Activated CD4-positive, alpha-beta T cell treated with anti-CD3 and anti-CD28 coated beads, Interleukin-2, amount 50 U/mL, for 24 hours (primary cell): ENCODE results near the gene PRR14L.
"Not testable (repeated sequence)": the region's sequence is repeated elsewhere in the genome, so short reads cannot be mapped to it uniquely, and the experiment has no call there.

Experiments
- DNase-seq, 2 donors: peaks; one replicate each; pipeline ENCODE4 v3.0.0-alpha.2; 2020; ENCODE audit warnings: low read depth in 1 of 2, low spot score in 1 of 2

Gene PRR14L

DNA sequence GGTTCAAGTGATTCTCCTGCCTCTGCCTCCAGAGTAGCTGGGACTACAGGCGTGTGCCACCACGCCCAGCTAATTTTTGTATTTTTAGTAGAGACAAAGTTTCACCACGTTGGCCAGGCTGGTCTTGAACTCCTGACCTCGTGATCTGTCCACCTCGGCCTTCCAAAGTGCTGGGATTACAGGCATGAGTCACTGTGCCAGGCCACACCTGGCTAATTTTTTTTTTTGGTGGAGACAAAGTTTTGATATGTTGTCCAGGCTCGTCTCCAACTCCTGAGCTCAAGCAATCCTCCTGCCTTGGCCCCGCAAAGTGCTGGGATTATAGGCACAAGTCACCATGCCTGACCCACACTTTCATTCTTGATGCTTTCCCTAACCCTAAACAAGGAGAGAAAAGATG is 9.6 kb downstream of the PRR14L start:
- not testable (repeated sequence) for DNase-seq

DNA sequence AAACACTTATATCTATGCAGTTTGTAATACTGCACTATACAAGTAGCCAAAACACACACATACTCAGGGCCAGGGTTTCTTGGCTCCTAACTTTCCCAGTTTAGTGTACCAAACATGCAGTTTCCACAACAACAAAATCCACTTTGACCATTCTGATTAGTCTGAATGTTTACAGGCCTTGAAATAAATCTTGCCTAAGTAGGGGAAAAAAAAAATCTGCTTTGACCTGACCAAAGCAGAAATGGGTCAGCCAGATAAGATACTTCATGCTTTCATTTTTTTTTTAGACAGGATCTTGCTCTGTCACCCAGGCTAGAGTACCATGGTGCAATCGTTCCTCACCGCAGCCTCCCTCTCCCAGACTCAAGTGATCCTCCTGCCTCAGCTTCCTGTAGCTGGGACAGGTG is 10.1 kb downstream of the PRR14L start:
- DNase-seq: no peak

DNA sequence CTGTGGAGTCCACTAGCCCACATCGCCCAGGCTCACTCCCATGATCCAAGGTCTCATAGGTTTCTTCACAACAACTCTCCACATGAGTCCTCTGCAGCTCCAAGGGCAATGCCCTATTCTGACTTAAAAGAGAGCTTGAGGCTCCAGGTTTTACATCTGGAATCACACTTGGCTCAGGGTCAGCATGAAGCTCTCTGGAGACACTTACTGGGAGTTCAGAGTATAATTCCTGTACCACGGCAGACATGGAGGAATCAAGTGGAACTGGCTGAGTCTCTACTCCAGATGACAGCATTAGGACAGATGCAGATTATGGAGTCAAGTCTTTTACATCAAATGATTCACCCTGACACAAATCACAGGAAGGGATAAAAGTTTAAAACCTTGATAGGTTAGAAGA is 11.4 kb downstream of the PRR14L start:
- DNase-seq: no peak

DNA sequence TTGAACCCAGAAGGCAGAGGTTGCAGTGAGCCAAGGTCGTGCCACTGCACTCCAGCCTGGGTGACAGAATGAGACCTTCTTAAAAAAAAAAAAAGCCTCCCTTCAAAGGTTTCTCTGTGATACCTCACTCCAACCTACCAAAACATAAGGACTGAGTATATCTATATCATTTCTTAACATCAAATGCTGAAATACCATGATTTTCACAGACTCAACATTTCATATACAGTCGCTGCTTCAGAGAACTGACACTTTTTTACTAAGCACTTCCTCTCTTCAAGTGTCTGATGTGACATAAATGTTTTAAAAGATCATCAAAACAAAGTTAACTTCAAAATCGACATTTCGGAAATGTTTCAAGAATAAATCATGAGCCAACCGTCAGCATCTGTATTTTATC is 12.0 kb downstream of the PRR14L start:
- no peak for DNase-seq

DNA sequence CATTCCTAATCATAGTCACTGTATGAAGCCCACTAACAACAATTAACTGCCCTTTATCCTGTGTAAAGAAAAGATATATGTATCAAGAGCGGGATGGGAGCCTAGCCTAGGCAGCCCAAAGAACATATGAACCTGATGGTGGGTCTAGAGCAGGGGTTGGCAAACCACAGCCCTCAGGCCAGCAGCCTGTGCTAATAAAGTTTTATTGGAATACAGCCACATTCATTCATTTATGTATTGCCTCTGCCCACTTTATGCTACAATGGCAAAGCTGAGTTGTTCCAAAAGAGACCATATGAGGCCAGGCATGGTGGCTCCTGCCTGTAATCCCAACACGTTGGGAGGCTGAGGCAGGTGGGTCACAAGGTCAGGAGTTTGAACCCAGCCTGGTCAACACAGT is 13.5 kb downstream of the PRR14L start:
- DNase-seq: no peak

DNA sequence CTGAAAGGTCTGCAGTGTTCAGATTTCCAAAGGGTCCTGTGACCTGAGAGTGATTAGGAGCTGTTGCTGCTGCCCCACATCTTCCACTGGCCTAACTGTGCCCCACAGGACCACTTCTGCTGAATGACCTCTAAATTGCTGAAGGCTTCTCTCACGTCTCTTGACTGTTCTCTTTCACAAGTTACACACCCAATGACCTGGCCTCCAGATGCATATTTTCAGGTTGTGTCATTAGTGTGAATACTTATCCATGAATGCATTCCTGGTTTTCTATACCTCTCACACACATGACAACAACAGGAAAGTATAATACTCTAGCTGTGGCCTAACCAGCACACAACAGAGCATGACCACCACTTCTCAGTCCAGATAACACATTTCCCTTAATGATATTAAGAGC is 15.4 kb downstream of the PRR14L start:
- no peak for DNase-seq

DNA sequence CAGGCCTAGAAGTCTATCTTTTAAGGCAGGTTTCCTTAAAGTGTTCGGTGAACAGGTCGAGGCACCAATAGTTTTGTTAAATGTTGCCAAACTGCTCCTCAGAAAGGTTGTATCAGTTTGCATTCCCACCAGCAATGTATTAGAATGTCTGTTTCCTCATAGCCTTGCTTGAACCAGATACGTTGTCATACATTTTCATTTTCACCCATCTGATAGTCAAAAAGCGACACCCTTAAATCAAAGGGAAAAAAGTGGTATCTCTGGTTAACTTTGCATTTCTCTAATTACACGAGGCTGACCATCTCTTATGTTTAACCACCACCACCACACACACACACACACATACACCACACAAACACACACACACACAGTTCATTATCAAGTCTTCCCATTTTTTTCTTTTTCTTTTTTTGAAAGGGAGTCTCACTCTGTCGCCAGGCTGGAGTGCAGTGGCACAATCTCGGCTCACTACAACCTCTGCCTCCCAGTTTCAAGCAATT is 16.3 kb downstream of the PRR14L start:
- DNase-seq: no peak

DNA sequence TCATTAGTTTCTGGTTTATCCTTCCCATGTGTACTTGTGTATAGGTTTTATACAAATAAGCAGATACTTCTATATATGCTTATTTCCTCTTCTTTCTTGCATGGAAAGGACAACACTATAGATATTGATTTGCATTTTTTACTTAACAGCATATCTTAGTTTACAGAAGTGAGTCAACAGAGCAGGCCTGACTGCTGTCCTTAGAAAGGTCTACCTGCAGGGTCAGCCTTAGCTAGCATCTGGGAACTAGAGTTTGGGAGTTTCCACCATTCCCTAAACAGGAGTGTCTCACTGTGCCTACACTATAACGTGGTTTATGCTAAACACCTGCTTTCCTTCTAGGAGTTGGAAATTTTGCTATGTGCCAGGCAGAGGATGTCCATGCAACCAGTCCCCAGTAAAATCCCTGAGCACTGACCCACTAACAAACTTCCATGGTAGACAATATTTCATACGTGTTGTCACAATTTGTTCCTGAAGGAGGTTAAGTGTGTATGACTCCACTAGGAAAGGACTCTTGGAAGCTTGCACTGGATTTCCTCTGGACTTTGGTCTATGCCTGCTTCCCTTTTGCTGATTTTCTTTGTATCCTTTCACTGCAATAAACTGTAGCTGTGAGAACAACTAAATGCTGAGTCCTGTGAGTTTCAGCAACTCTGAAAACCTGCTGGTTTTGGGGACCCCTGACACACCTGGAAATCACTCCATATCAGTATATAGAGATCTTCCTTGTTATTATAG is 17.7 kb downstream of the PRR14L start:
- no peak for DNase-seq

DNA sequence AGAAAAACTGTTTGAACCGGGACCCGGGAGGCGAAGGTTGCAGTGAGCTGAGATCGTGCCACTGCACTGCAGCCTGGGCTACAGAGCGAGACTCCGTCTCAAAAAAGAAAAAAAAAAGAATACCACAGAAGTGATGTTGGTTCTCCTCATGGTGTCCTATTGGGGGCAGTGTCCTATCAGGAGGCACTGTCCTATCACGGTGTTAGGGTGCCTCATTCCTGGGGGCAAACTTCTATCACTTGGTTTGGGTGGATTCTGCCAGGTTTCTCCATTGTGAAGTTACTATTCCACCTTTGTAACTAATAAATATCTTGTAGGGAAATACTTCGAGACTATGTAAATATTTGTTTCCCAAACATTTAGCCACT is 19.6 kb downstream of the PRR14L start:
- no peak for DNase-seq

DNA sequence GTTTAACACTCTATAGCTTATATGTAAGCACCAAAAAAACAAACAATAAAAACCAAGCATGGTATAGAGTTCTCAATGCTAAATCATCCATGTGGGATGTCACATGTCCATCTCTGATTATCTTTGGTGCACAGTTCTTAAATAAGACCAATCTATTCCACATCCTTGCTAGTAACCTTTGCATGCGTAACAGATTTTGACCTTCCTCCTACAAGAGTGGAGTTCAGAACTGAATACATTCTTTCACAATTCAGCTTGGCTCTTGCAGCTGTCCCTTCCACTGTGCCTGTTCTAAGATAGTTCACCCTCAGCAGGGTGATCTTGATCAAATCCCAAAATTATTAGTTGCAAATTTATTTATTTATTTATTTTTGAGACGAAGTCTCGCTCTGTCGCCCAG is 21.1 kb downstream of the PRR14L start:
- no peak for DNase-seq

DNA sequence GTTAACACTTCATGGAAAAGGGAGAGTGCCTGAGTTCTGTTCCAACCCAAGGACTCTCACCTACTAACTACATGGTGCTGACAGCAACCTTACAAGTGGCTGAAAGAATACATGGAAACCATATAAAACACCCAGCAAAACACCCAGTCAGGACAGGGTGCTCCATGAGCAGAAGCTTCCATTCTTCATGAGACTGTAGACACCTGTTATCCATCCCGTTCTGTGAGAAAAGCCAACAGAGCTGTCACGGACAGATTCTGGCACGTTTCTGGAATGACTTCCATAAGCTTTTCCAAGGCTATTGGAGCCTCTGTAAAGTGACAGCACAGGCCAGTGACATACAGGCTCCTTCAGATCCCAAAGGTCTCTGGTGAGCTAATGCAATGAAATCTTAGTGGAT is 23.2 kb downstream of the PRR14L start:
- no peak for DNase-seq

DNA sequence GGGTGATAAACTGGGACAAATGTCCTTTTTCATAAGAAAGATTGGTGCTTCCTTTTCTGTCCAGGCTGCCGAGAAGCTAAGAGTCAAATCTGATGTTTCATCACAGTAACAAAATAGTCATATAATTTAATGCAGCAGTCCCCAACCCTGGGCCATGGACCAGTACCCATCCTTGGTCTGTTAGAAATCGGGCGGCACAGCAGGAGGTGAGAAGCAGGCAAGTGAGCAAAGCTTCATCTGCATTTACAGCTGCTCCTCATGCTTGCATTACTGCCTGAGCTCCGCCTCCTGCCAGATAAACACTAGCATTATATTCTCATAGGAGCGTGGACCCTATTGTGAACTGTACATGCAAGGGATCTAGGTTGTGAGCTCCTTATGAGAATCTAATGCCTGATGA is 26.2 kb downstream of the PRR14L start:
- no peak for DNase-seq

DNA sequence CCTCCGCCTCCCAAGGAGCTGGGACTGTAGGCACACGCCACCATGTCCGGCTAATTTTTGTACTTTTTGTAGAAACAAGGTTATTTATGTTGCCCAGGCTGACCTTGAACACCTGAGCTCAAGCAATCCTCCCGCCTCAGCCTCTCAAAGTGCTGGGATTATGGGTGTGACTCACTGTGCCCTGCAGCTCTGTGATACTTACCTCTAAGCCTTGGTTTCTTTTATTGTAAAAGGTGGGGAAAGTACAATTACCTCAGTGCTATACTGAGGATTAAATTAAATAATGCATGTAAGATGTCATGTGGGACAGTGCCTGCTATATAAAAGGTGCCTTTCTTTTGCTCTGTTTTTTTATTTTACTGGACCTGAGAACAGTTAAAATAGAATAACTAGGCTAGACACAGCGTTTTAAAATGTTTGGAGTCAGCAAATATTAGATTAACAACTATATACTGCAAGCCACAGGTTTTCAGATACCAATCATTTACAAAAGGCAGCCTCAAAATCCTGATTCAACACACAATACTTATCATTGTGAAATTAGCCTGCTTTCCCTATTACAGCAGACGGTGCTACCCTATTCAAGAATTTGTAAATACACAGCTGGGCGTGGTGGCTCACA is 30.0 kb downstream of the PRR14L start:
- DNase-seq: no peak

DNA sequence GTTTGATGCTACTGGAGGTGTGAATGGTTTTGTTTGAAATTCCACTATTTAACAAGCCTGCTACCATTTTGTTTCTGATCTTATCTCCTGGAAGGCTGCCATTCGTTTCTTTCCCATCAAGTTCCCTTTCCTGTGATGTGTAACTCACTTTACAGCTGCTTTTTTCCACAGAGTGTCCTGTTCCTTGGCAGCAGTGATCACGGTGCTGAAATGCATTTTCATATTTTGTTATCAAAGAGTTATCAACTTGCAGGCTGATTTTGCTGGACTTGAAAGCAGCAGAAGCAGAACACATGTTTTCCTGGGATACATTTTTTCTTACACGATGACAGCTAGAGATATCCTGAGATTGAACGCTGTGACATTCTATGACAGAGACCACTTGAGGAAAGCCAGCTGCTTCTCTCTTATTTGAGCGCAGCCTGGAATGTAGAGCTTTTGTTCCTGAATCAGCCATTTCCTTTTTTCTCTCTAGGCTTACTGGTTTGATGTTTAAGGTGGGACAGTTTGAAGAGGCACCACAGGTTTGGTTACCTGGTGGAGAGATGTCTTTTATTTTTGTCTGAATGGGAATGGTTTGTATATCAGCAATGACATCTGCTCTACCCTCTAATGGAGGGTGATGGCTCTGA is 34.7 kb downstream of the PRR14L start:
- no peak for DNase-seq

DNA sequence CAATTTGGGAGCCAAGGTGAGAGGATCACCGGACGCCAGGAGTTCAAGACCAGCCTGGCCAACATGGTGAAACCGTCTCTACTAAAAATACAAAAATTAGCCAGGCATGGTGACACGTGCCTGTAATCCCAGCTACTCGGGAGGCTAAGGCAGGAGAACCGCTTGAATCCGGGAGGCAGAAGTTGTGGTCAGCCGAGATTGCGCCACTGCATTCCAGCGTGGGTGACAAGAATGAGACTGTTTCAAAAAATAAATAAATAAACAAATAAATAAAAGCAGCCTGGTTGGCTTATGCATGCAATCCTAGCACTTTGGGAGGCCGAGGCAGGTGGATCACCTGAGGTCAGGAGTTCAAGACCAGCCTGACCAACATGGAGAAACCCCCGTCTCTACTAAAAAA is 38.7 kb downstream of the PRR14L start:
- not testable (repeated sequence) for DNase-seq

DNA sequence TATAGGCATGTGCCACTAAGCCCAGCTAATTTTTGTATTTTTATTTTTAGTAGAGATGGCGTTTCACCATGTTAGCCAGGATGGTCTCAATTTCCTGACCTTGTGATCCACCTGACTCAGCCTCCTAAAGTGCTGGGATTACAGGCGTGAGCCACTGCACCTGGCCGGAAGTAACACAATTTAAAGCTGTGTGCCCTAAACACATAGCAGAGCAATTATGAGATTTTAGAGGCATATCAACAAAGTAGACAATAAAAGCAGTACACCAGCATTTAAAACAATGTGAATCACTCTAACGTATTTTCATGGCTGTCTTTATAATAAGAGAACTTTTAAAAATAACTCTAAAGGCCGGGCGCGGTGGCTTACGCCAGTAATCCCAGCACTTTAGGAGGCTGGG is 42.4 kb downstream of the PRR14L start:
- DNase-seq: no peak

DNA sequence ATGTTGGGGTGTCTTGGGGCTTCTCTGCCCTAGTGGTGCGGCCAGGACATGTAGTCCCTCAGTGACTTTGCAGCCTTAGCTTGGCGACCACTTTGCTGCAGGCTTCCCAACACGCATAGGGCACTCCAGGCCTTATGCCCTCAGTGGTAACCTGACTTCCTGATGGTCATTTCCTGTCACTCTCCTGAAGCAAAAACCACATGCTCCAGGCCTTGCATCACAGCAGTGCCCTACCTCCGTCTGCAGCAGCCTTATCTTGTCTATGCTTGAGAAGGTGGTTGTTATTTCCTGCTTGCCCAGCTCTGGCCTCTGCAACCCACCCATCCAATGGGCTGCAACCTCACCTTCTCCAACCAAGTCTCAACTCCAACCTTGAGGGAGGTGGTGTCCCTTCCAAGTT is 54.5 kb downstream of the PRR14L start:
- no peak for DNase-seq

DNA sequence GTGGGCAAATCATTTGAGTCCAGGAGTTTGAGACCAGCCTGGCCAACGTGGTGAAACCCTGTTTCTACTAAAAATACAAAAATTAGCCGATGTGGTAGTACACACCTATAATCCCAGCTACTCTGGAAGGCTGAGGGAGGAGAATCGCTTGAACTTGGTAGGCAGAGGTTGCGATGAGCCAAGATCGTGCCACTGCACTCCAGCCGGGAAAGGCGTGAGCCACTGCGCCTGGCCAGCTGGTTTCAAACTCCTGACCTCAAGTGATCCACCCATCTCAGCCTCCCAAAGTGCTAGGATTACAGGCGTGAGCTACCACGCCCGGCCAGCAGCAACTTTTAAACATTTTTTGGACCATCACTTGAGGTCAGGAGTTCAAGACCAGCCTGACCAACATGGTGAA is 55.9 kb downstream of the PRR14L start:
- DNase-seq: not testable (repeated sequence)

DNA sequence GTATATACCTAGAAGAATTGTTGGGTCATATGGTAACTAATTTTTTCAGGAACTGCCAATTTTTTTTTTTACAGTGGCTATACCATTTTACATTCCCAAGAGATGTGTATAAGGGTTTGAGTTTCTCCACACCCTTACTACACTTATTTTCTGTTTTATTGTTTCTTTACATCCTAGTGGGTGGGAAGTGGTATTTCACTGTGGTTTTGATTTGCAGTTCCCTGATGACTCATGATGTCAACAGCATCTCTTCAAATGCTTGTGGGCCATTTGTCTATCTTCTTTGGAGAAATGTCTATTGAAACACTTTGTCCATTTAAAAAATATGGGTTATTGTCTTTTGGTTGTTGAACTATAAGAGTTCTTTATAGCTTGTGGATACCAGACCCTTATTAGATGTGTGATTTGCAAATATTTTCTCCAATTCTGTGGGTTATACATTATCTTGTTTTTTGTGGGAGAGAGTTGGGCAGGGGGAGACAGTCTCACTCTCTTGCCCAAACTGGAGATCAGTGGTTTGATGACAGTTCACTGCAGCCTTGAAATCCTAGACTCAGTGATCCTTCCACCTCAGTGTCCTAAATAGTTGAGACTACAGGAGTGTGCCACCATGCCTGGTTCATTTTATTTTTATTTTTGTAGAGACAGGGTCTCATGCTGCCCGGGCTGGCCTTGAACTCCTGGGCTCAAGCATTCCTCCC is 57.6 kb downstream of the PRR14L start:
- no peak for DNase-seq

DNA sequence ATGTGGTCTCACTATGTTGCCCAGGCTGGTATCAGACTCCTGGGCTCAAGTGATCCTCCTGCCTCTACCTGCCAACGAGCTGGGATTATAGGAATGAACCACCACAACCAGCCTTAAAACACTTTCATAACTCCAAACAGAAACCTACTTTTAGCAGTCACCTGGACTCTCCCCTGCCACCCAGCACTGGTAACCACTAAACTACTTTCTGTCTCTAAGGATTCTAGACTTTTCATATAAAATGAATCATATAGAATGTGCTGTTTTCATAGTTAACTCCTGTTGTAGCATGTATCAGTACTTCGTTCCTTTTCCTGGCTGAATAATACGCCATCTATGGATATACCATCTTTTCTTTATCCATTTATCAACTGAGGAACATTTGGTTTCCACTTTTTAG is 58.5 kb downstream of the PRR14L start:
- DNase-seq: no peak

DNA sequence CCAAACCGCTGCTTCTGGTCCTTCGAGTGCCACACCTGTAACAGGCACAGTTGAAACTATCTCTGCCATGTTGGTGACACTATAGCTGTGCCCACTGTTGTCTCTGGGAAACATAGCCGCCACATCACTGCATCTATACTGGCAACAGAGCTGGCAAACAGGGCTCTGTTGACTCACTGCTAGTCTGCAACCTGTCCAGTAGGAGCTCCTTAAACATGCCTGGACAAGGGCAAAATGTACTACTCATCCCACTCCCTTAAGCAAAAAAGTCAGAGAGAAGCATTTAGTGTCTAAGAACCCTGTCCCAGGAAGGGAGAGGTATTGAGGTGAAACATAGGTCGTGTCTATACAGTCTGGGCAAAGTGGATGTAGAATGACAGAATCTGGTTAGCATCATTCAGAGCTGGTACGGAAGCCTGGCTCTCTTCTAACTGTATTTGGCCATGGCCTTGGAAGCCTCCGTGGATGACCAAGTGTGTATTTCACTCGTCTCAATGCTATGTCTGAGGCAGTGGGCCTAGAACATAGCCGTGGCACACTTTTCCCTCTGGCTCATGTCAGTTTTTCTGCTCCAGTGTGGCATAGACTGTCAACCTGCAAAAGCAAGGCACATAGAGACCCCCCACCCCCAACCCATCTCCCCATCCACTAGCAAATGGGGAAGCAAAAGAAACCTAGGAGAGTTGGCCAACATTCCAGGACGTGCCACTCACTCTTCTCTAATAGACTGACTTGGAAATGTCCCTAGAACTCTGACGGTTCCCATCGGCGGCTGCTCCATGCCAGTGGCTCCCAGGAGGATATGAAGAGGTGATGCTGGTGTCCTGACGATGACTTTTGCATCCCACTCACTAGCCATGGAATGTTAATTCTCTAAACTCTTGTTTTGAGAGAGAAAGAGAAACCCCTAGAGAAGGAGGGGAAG is 66.5 kb downstream of the PRR14L start:
- DNase-seq: no peak
